HG03175 (cell line): ENCODE data around the gene KIF1B.

ENCODE experiments used
- ATAC-seq: cut with Tn5 transposase; IDR thresholded peaks from one replicate; pipeline ENCODE4 v1.9.1; 2021; ENCODE audit warnings: mild to moderate bottlenecking, moderate library complexity; ENCODE audit not compliant: unreplicated experiment

Gene KIF1B, protein sequence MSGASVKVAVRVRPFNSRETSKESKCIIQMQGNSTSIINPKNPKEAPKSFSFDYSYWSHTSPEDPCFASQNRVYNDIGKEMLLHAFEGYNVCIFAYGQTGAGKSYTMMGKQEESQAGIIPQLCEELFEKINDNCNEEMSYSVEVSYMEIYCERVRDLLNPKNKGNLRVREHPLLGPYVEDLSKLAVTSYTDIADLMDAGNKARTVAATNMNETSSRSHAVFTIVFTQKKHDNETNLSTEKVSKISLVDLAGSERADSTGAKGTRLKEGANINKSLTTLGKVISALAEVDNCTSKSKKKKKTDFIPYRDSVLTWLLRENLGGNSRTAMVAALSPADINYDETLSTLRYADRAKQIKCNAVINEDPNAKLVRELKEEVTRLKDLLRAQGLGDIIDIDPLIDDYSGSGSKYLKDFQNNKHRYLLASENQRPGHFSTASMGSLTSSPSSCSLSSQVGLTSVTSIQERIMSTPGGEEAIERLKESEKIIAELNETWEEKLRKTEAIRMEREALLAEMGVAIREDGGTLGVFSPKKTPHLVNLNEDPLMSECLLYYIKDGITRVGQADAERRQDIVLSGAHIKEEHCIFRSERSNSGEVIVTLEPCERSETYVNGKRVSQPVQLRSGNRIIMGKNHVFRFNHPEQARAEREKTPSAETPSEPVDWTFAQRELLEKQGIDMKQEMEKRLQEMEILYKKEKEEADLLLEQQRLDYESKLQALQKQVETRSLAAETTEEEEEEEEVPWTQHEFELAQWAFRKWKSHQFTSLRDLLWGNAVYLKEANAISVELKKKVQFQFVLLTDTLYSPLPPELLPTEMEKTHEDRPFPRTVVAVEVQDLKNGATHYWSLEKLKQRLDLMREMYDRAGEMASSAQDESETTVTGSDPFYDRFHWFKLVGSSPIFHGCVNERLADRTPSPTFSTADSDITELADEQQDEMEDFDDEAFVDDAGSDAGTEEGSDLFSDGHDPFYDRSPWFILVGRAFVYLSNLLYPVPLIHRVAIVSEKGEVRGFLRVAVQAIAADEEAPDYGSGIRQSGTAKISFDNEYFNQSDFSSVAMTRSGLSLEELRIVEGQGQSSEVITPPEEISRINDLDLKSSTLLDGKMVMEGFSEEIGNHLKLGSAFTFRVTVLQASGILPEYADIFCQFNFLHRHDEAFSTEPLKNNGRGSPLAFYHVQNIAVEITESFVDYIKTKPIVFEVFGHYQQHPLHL (N-terminal part only)

DNA sequence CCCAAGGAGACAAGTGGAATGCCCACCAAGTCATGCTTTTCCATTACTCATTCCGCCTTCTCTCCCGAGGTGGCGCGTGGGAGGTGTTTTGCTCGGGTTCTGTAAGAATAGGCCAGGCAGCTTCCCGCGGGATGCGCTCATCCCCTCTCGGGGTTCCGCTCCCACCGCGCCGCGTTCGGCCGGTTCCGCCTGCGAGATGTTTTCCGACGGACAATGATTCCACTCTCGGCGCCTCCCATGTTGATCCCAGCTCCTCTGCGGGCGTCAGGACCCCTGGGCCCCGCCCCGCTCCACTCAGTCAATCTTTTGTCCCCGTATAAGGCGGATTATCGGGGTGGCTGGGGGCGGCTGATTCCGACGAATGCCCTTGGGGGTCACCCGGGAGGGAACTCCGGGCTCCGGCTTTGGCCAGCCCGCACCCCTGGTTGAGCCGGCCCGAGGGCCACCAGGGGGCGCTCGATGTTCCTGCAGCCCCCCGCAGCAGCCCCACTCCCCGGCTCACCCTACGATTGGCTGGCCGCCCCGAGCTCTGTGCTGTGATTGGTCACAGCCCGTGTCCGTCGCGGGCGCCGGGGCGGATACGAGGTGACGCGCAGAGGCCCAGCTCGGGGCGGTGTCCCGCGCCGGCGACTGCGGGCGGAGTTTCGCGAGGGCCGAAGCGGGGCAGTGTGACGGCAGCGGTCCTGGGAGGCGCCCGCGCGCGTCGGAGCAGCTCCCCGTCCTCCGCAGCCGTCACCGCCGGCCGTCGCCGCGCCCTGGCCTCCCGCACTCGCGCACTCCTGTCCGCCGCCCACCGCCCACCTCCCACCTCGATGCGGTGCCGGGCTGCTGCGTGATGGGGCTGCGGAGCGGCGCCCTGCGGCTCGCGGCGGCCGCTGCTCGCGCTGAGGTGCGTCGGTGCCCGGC lies at the start of gene KIF1B:
KIF1B (plus strand) TSS at position 666 of the 906 bp plus-strand sequence. CDS start 21,759 bp downstream, outside the sequence.
- peak; percentile 98 for ATAC-seq

DNA sequence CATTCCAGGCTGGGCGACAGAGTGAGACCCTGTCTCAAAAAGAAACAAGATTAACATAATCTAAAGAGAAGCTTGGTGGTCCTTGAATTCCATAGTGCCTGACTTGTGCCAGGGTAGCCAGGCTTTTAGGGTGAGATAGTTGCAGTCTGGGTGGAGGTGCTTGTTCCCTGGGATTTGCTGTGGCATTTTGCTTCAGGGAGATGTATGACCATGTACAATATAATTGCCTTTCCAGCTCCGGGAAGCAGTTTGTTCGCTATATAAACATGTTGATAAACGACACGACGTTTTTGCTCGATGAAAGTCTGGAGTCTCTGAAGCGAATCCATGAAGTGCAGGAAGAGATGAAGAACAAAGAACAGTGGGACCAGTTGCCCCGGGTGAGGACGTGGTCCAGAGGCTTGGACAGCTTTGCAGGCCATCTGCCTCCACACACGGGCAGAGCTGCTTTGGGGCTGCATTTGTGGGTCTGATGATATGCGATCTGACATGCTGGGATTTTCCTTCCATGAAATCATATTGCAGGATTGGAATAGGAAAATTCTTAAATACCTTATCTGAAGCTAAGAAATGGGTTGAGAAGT lies 49.4 kb upstream of the KIF1B start:
- no peak for ATAC-seq

DNA sequence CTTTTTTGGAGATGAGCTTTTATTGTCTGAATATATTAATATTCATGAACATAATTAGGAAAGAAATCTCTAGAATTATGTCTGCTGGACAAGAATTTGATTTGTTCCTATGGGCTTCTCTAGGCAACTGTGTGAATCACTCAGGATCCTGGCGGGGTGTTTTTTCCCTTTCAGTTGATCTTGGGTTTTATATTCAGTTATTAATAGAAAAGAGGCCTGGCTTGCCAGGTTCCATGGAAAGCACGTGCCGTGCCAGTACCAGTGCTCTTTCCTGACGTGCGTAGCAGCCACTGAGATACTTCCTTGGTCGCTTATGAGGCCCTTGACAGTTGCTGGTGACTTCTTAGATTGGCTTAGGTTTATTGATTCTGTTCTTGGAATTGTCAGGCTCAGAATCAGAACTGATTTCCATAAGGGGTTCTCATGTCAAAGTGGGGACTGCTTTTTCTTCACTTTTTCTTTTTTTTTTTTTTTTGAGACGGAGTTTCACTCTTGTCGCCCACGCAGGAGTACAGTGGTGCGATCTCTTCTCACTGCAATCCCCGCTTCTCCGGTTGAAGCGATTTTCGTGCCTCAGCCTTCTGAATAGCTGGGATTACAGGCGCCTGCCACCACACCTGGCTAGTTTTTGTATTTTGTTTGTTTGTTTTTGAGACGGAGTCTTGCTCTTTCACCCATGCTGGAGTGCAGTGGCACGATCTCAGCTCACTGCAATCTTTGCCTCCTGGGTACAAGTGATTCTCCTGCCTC lies 48.7 kb upstream of the KIF1B start:
- no peak for ATAC-seq

DNA sequence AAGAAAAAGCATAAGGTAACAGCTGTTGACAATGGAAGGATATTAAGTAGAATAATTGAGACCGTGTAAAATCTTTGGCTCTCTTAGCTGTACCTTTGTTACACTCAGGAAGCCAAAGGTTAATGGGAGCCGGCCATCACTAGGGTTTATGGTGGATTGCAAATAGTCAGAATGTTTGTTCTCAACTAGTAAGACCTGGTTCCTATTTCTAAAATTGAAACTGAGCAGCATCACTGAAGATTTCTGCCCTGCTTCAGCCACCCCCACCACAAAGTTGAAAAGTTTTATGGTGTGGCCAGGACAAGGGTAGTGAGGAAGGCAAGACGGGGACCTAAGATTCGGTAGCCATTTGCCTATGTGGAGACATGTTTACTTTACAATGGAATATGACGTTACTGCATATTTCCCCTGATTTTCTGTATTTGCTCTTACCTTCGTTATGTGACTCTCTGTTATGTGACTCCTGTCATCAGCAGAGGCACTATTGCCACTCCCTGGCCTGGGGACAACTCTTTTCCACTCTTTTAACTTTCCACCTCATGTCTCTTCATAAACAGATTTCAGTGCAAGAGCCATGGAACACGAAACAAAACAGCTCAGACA lies 41.4 kb upstream of the KIF1B start:
- ATAC-seq, result no peak

DNA sequence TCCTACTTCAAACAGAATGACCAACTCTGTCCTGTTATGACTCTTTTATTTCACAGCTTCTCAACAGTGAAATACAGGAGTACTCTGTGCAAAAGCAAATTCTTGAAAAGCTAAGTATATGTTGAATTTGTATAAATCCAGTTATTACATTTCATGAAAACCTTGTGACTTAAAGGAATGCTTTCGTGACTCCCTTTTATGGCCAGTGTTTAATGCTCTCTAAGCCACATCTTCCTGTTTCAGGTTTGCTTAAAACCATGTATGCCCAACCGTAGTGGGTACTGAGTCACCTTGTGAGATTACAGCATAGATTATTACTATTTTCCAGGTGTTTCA lies 40.2 kb upstream of the KIF1B start:
- peak; percentile 49 for ATAC-seq

DNA sequence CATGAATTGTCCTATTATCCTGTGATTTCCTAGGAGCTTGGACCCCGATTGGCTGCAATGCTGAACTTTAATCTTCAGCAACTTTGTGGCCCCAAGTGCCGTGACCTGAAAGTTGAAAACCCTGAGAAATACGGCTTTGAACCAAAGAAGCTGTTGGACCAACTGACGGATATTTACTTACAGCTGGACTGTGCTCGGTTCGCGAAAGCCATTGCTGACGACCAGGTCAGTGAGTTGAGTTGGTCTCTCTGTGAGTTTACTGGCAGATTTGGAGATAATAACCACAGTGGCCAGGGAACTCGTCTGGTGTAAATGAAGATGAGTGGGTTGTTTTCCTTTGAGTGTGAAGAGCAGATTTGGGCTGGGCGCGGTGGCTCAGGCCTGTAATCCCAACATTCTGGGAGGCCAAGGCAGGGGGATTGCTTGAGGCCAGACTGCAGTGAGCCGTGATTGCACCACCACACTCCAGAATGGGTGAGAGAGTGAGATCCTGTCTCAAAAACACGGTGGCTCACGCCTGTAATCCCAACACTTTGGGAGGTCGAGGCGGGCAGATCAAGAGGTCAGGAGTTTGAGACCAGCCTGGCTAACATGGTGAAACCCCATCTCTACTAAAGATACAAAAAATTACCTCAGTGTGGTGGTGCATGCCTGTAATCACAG lies 39.1 kb upstream of the KIF1B start:
- ATAC-seq, result no peak

DNA sequence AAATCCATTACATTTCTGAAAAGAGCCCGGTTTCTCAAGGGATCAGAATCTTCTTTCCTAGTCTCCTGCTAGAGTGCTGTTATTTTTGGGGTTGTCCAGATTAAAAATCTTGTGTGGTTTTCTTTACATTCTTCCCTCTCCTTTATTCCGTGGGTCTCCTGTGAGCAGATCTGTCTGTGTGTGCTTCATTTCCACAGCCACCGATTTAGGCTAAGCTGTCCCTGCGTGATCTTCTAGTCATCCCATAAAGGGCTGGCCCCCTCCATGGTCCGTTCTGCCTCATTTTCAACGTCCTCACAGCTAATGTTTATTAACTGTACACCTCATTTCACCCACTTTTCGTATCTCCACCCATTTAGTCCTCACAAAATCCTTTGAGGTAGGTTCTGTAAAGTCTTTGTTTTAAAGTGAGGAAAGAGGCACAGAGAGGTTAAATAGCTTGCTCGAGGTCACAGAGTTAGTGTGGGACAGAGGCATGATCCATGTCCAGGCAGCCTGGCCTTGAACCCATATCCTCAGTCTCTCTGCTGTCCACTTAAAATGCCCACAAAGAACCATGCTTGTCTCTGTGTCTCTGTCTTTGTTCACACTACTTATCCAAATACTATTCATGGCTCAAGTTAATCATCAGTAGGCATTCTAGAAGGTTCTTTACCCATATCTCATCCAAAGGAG lies 38.2 kb upstream of the KIF1B start:
- no peak for ATAC-seq

DNA sequence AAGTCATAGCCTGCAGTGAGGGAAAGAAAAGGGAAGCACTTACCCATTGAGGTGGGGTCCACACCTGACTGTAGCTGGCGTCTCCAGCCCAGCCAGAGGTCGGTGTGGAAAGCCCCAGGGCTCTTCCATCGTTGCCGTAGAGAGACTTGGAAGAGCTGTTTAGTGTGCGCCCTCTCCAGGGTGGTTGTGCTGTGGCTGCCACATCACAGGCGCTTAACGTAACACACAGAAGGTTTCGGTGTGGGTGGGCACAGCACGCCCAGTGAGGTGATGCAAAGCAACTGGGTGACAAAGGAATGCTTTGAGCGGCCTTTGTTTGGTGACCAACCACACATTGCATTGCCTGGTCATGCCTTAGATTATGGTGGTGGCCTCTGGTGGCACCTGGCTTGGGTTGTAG lies 36.8 kb upstream of the KIF1B start:
- no peak for ATAC-seq

DNA sequence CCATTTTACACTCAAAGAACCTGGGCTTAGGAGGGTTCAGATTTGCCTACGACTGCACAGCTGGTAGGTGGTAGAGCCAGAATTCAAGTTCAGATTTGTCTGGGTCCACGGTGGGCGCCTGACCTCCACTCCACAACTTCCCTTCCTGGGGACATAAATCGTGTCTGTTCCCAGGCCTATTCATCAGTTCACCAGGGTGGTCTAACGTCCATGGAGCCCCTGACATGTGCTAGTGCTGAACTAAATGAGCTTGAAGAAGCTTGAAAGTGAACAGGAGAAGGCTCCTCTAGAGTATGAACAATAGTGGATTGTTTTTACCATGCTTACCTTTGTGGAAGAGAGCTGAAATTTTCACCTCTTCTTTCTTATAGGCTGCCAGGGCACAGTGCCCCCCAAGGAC lies 32.5 kb upstream of the KIF1B start:
- no peak for ATAC-seq

DNA sequence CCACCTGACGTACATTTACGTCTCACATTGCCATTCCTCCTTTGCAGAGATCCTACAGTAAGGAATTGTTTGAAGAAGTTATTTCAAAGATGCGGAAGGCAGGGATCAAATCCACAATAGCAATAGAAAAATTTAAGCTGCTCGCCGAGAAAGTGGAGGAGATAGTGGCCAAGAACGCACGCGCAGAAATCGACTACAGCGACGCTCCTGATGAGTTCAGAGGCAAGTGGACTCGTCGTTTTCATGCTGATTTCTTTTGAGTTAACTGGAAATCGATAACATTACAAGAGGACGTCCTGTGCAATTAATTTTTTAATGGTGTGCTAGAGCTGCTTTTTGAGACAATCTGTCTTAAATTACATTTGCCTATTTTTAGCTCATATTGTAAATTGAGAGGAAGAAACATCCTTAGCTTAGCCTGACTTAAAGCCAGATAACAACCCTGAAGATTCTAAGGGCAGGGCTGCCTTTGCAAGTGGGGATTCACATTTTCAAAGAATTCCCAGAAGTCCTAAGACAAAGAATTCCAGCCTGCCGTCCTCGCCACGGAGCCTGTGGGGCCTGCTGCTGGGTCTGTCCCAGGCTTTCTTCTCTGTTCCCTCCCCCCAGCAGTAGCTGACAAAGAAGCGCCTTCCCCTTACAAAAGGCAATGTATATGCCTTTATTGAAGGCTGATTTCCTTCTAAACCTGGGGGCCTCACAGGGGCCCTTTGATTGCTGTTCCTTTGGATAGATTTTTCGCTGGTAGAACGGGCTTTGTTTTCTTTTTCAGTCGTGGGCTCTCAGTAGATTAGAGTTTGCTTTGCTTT lies 31.6 kb upstream of the KIF1B start:
- no peak for ATAC-seq

DNA sequence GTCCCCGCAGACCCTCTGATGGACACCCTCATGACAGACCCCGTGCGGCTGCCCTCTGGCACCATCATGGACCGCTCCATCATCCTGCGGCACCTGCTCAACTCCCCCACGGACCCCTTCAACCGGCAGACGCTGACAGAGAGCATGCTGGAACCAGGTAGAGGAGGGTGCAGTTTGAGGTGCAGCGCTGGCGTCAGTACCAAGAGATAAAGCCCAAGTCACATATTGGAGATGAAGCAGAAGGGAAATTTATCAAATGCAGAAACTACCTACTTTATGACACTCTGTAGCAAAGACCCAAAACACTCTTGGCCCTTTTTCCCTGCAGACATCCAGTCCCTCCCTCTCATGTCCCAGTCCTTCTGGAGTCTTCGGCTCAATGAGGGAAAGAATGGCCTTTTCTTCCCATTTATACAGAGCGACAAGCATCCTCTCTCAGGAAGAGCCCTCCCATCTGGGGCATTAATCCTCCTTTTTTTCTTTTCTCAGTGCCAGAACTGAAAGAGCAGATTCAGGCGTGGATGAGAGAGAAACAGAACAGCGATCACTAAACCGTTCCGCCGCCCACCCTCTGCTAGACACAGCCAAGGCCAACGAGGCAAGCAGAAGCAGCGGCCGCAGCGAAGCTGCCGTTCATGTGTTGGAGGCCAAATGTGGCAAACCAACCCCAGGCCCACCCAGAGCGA lies 30.8 kb upstream of the KIF1B start:
- no peak for ATAC-seq

DNA sequence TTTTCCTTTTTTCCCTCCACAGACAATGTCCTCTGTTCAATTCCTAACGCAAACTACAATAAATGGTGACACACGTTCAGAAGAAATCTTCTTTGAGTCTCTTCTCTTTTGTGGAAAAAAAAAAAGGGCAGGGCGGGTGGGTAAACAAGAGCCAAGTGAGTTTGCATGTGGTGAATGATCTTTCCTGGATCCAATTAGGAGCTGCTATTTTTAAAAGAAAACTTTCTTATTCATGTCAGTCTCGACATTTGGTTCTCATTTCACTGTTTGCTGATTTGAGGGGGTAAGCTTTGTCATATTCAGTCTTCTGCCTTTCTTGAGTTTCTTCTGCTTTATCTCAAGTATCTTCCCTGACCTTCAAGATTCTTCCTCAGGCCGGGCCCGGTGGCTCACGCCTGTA lies 29.2 kb upstream of the KIF1B start:
- ATAC-seq, result no peak

DNA sequence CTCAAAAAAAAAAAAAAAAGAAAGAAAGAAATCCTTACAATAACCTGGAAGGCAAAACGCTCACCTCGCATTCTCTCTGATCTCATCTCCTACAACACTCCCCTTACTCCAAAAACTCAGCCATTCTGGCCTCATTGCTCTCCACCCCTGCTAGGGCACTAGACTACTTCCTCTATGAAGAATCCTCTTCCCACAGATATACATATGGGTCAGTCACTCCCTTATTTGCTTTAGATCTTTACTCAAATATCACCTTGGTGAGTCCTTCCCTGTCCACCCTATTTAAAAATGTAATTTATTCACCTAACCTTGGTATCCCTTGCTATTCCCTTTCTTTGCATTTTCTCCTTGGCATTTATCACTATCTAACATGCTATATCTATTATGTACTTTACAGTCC lies 24.6 kb upstream of the KIF1B start:
- ATAC-seq, result no peak

DNA sequence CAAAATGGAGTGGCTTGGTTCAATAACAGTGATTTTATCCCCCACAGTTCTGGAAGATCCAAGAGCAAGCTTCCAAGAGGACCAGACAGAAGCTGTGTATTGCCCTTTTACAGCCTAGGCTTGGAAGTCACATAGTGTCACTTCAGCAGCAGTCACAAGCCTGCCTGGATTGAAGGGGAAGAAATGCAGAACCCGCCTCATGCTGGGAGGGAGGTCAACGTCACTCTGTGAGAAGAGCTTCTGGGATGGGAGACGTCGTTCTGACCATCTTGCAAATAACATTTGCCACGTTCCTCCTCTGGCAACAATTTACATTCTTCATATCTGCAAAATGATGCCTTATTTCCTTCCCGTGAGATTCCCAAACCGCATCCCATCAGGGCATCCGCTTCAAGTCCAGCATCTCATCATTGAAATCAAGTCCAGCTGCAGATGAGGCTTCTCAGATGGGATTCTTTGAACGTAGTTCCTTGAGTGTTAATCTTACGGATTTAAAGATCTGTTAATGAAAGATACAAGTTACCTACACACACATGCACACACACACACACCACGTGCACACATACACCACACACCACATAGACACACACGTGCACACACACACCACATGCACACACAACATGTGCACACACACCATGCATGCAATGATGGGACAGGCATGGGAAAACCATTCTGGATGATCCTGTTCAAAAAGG lies 23.9 kb upstream of the KIF1B start:
- ATAC-seq, result no peak

DNA sequence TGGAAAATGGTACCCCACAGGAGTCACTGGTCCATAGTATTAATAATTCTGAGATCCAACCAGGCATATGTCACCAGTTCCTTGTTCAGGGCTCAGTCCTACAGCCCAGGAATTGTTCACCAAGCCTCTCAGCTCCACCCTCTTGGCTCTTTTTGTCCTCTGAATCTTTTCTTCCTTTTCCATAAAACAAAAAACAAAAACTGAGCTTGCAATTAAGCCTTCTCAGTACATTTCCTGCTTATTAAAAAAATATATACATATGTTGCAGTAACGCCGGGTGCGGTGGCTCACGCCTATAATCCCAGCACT lies 23.4 kb upstream of the KIF1B start:
- ATAC-seq, result no peak

DNA sequence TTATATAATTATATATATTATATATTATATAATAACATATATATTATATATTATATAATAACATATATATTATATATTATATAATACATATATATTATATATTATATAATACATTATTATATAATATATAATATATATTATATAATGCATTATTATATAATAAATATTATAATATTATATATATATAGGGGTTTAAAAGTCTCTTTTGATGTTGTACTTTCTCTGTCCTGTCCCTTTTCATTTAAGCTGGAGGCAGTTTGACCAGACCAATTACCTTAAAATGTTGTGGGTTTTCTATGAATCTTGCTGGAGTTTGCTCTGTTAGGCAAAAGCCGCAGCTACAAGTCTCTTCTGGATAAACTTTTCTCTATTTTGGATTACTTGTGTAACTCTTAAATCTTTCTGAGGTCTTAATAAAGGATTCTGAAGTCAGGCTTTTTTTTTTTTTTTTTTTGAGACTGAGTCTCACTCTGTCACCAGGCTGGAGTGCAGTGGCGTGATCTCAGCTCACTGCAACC lies 22.2 kb upstream of the KIF1B start:
- no peak for ATAC-seq
